ENCODE measurements around the gene GP1BB.
"Not testable (repeated sequence)": the region's sequence is repeated elsewhere in the genome, so short reads cannot be mapped to it uniquely, and the experiment has no call there.

GP1BB gene

GRCh38 chr22:19723232-19723982 is at the start of gene GP1BB:
GP1BB (plus strand) TSS chr22:19723539; CDS start chr22:19723570, 31 bp downstream.
- DNase-seq (ENCODE audit: low read depth): no peak

GRCh38 chr22:19673660-19674059 is 49.7 kb upstream of the GP1BB start:
- DNase-seq (ENCODE audit: low read depth): no peak

DNA sequence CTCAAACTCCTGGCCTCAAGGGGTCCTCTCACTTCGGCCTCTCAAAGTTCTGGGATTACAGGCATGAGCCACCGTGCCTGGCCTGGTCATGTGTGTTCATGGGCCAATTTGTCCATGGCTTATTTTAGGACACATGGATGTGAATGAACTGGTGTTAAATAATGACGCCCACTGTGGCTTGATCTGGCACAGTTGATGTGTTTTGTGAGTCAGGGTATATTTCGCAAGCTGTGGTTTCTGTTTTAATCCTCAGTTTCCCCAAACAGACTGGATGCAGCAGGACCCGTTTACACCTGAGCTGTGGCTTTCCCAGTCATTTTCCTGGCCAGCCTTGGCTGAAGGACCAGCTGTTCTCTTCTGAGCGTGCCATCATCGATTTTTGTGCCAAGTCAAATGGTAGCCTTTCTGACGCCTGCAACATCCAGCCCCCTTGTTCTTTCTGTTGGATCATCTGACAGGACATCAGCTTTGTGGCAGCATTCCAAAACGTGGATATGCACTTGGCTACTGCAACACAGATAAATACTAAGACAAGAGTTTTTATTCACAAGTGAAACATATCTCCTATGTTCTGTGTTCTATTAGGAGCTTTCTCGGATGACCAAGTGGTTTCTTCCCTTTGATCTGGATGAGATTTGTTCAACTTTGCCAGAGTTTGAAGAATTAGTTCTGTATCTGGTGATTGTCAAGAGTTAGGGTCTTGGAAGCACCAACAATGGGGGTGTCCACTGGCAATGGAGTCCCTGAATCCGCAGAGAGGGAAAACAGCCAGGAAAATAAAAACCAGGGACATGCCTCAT is 49.0 kb upstream of the GP1BB start:
- DNase-seq (ENCODE audit: low read depth): no peak

DNA sequence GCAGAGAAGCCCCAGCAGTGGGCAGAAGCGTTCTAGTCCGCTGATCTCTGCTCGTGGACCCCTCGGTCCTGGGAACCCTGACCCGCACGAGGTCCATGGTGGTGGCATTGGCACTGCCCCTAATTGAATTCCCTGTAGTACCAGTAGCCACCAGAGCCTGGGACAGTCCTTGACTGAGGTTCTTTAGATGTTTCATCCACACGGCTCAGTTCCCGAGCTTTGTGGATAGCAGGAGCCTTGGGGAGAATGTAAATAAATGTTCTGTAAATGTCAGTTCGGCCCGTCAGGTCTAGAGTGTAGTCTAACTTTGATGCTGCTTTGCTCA is 48.4 kb upstream of the GP1BB start:
- DNase-seq (ENCODE audit: low read depth): no peak

DNA sequence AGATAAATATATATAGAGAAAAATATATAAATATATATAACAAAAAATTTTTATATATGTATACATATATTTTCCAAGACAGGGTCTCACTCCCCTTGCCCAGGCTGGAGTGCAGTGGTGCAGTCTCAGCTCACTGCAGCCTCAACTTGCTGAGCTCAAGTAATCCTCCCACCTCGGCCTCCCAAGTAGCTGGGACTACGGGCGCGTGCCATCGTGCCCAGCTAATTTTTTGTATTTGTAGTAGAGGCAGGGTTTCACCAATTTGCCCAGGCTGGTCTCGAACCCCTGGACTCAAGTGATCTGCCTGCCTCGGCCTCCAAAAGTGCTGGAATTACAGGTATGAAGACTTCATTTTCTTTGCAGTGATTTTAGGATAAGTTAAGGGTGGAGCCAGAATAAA is 47.9 kb upstream of the GP1BB start:
- no peak for DNase-seq (ENCODE audit: low read depth)

DNA sequence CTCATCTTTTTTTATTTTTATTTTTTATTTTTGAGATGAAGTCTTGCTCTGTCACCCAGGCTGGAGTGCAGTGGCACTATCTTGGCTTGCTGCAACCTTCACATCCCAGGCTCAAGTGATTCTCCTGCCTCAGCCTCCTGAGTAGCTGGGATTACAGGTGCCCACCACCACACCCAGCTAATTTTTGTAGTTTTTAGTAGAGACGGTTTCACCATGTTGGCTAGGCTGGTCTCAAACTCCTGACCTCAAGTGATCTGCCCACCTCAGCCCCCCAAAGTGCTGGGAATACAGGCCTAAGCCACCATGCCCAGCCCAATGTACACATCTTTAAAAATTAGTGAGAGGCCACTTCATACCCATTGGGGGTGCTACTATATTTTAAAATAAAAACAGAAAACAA is 46.9 kb upstream of the GP1BB start:
- not testable (repeated sequence) for DNase-seq (ENCODE audit: low read depth)

DNA sequence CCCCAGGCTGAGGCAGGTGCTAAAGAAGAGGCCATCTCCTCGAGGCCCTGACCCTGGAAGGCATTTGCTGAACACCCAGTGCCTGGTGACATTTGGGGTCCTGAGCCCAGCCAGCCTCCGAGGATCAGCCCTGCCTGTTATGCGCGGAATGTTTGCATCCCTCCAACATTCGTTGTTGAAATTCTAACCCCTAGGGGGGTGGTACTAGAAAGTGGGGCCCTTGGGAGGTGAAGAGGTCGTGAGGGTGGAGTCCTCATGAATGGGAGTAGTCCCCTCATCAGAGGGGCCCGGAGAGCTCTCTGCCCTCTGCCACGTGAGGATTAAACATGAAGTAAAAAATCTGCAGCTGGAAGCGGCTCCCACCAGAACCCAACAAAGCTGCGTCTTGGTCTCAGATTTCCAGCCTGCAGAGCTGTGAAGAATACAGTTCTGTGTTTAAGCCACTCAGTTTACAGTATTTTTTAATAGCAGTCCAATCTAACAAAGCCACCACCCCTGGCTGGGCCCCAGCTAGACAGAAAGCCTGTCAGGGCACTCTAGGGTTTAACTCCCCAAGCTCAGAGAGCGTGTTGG is 44.3 kb upstream of the GP1BB start:
- no peak for DNase-seq (ENCODE audit: low read depth)

- DNase-seq (ENCODE audit: low read depth): no peak
Measured at GRCh38 chr22:19679522-19680101, 43.7 kb upstream of the GP1BB start.

GRCh38 chr22:19680287-19680881 is 43.0 kb upstream of the GP1BB start:
- DNase-seq (ENCODE audit: low read depth): no peak

- no peak for DNase-seq (ENCODE audit: low read depth)
Measured at GRCh38 chr22:19680911-19681862, 42.2 kb upstream of the GP1BB start.

DNA sequence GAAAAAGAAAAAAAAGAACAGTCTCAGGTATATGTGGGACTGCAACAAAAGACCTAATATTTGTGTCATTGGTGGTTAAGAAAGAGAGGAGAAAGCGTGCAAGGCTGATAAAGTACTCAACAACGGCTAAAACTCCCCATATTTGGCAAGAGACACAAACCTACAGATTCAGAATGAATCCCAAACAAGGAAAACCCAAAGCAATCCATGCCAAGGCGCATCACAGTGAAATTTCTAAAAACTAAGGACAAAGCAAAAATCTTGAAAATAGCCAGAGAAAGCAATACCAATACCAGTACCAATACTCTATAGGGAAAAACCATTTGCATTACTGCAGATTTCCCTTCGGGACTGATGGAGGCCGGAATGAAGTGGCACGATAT is 41.5 kb upstream of the GP1BB start:
- DNase-seq (ENCODE audit: low read depth): no peak

GRCh38 chr22:19686946-19687345 is 36.4 kb upstream of the GP1BB start:
- DNase-seq (ENCODE audit: low read depth): no peak

GRCh38 chr22:19687561-19688300 is 35.6 kb upstream of the GP1BB start:
- DNase-seq (ENCODE audit: low read depth): no peak

- no peak for DNase-seq (ENCODE audit: low read depth)
Measured at GRCh38 chr22:19688301-19689290, 34.7 kb upstream of the GP1BB start.

DNA sequence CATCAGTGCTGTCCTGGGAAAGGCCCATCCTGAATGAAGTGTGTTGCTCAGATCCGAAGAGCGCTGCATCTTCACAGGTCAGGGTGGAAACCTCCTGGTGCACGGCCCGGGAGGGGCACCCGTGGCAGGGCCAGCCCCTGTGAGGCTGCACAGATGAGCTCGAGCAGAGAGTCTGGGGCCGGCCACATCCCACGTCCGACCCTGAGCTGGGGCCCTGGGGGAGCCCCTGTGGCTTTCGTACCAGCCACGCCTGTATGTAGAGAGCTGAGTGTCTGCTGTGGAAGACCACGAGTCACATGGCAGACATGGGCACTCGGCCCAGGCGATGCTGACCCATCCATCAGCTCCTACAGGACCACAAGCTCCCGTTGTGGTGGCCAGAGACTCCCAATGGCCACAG is 33.9 kb upstream of the GP1BB start:
- no peak for DNase-seq (ENCODE audit: low read depth)

GRCh38 chr22:19691007-19691720 is 32.2 kb upstream of the GP1BB start:
- no peak for DNase-seq (ENCODE audit: low read depth)

- no peak for DNase-seq (ENCODE audit: low read depth)
Measured at GRCh38 chr22:19691721-19692341, 31.5 kb upstream of the GP1BB start.

DNA sequence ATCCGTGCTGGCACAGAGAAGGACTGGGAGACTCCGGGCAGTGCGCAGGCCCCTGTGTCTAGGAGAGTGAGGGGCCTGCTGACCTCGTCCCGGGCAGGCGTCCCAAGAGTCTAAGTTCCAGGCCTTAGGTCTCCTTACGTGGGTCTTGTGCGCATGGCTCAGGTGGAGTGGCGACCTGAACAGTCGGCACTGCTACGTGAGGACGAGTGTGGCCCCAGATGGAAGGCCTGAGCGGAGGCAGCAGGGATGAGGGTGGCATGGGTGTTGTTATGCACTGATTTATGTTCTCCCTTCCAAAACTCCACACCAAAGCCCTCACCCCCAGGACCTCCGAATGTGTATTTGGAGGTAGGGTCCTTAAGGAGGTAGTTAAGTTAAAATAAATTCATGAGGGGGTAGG is 29.8 kb upstream of the GP1BB start:
- DNase-seq (ENCODE audit: low read depth): no peak
